Skin of body (tissue), 2 donors: ENCODE measurements around the gene FAM163B. TPM values are rescaled to one million over a fixed set of nuclear protein-coding genes. Genes with fewer than 3 reads are reported as not detected.
"Not testable (repeated sequence)": the region's sequence is repeated elsewhere in the genome, so short reads cannot be mapped to it uniquely, and the experiment has no call there.

Experiments
- DNase-seq: peaks from one replicate; lab custom pipeline; 2025; lab: John Stamatoyannopoulos, UW
- total RNA-seq: library from RNA; depleted of rRNA; stranded (reverse); fragments of >200 nt; gene quantifications from one replicate; pipeline ENCODE4 v1.2.3, GENCODE V29; 2014

FAM163B gene
- total RNA-seq, 1 donor from 2014 or later: not detected

GRCh38 chr9:133569891-133570690, 39.1 kb downstream of the FAM163B start:
- DNase-seq: no peak

GRCh38 chr9:133569121-133569785, 39.9 kb downstream of the FAM163B start:
- DNase-seq: no peak

DNA sequence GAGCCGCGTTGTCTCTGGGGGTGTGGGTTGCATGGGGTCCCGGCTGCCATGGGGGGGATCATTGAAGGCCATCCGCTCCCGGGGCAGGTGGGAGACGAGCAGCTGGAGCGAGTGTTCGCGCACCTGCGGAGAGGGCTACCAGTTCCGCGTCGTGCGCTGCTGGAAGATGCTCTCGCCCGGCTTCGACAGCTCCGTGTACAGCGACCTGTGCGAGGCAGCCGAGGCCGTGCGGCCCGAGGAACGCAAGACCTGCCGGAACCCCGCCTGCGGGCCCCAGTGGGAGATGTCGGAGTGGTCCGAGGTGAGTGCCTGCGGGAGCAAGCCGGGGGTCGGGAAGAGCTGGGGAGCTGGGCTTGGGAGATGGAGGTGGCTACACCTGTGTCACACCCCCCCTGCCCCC, 41.0 kb downstream of the FAM163B start:
- no peak for DNase-seq

GRCh38 chr9:133566817-133567216, 42.4 kb downstream of the FAM163B start:
- no peak for DNase-seq

- DNase-seq: no peak
Observed at GRCh38 chr9:133566382-133566781, 42.8 kb downstream of the FAM163B start.

DNA sequence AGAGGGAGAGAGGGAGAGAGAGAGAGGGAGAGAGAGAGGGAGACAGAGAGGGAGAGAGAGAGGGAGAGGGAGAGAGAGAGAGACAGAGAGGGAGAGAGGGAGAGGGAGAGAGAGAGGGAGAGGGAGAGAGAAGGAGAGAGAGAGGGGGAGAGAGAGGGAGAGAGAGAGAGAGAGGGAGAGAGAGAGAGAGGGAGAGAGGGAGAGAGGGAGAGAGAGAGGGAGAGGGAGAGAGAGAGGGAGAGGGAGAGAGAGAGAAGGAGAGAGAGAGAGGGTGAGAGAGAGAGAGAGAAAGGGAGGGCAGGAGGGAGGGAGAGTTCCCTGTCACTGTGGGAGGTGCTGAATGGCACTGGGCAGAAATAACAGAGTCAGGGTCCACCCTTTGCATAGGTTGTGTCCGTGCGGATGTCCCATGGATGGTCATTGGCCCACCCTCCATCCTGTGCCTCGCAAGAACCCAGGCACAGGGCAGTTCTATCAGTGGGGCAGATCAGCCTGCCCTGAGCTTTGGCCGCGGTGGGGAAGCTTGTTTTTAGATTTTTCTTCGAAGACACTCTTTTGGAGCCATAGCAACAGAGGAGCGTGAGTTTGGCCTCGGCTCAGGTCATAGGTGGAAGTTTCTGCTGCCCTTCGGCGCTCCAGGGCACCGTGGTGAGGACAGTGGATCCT, 44.6 kb downstream of the FAM163B start:
- no peak for DNase-seq

- not testable (repeated sequence) for DNase-seq
Observed at GRCh38 chr9:133563814-133564213, 45.4 kb downstream of the FAM163B start.

DNA sequence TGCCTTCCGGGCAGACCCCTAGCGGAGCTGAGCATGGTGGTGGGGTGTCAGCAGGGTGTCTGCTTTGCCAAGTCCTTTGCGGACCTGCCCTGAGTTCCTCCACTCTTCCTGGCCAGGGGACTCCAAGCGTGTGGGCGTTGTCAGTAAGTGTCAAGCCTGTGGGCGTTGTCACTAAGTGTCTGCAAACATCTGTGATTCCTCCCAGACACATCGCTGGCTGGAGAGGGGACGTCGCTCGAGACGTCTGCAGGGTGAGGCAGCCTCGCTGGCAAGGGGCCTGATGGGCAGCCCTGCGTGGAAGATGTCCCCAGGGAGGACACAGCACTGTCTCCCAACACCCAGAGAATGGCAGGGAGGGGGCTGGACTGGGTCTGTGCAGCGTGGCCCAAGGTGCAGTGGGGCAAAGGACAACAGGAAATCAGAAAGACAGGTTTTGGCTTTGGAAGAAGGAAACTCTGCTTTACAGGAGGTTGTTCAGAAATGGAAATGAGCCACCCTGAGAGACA, 45.8 kb downstream of the FAM163B start:
- peak; percentile 46 for DNase-seq

- no peak for DNase-seq
Observed at GRCh38 chr9:133562611-133563290, 46.4 kb downstream of the FAM163B start.

GRCh38 chr9:133561976-133562554, 47.1 kb downstream of the FAM163B start:
- DNase-seq: no peak

- DNase-seq: no peak
Observed at GRCh38 chr9:133560944-133561343, 48.2 kb downstream of the FAM163B start.

DNA sequence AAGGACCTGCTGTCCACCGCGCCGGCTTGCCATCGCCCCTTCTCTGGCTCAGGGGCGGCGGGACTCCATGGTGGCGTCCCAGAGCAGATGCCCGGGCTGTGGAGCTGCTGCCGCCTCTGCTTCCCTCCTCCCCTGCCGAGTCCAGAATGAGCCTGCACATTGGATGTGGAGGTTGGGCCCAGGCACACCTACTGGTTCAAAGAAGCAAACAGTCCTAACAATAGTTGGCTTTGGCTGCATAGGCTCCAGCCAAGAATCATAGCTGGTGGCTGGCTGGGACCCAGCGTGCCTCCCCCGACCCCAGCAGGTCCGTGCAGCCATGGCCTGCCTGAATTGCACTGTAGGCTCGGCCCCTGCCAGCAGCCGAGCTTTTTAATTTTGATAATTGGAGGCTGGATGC, 48.9 kb downstream of the FAM163B start:
- DNase-seq: no peak

GRCh38 chr9:133558191-133559126, 50.7 kb downstream of the FAM163B start:
- peak; percentile 45 for DNase-seq

GRCh38 chr9:133557581-133557980, 51.6 kb downstream of the FAM163B start:
- DNase-seq: no peak

GRCh38 chr9:133556354-133556753, 52.8 kb downstream of the FAM163B start:
- DNase-seq: no peak

DNA sequence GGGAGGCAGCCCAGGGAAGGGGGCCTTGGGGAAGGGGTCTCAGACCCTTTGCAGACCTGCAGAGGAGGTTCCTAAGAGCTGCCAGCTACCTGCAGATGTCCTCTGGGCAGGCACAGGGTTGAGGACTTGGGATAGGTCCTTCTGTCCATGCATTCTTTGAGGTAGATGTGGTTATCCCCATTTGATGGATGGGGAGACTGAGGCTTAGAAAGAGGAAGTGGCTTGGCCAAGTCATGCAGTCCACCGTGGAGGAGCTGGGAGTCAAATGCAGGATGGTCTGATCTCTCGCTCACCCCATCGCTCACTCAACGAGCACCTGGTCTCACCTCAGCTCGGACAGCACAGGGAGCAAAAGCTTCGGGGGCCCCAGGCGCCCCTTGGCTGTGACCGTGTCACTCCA, 54.5 kb downstream of the FAM163B start:
- DNase-seq: no peak

GRCh38 chr9:133553973-133554713, 55.0 kb downstream of the FAM163B start:
- DNase-seq: no peak

DNA sequence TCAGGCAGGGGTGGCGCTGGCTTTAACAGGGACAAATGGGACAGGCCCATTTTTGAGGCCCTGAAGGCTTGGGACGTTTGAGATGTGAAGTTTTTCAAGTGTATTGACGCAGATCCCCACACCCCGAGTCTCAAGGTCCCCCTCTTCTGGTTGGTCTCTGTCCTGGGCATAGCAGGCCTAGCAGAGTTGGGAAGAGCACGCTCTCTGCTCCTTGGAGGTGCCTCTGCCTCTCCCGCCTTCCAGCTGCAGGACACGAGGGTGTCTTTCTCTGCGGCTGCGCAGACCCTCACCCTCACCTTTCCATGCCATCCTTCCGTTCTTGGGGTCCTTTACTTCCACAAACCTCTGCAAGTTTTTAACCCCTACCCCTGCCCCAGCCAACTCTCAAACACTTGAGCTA, 56.1 kb downstream of the FAM163B start:
- DNase-seq: no peak

GRCh38 chr9:133552236-133552635, 57.0 kb downstream of the FAM163B start:
- DNase-seq: no peak
